ENCODE results near the gene CAP1. TPM values are rescaled to one million over a fixed set of nuclear protein-coding genes. Genes with fewer than 3 reads are reported as not detected.

Gene CAP1
- total and polyA plus RNA-seq, 2 of the 13 experiments (the other 11 are each of a cell fraction or from before 2014, with no cell fraction given) = 174 to 195 TPM

DNA sequence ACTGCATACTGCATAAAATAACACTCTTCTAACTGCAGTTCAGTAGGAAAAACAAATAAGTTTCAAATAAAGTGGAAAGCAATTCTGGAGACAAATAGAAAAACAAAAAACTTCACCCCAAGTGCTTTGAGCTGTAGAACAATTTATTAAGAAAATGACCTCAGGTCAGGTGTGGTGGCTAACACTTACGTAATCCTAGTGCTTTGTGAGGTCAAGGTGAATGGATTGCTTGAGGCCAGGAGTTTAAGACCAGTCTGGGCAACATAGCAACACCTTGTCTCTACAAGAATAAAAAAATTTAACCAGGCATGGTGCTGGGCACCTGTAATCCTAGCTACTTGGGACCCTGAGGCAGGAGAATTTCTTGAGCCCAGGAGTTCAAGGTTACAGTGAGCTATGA, 61.5 kb downstream of the CAP1 start:
- H2AFZ ChIP-seq (ENCODE audit: low read length) = no peak overlapping the region

DNA sequence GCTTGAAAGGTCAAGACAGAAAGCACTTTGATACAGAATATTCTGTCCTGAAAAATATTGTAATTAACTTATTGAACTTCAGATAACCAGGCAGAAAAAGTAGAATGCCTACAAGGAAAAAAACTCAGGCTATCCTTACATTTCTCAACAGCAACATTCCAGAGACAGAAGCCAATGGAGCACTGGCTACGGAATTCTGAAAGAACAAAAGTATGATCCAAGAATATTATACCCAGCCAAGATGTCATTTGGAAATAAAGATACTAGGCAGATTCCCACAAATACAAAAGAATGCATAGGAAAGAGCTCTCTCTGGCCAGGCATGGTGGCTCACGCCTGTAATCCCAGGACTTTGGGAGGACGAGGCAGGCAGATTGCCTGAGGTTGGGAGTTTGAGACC, 62.4 kb downstream of the CAP1 start:
- Histone ChIP-seq H3K4me3 (replicated peaks in 1 of 3; ENCODE audit: insufficient read depth in 1 of 3, low read depth in 2 of 3, low read length in 3 of 3) (no peak overlapping the region), H3K9ac (ENCODE audit: insufficient read depth, low read depth, low read length) (no peak overlapping the region), H3K4me2 (ENCODE audit: low read depth, low read length) (no peak overlapping the region), H3K9me3 (ENCODE audit: low read length) (peaks cover 12% of the 10 kb centered on the region), H3K27ac (ENCODE audit: extremely low read length, insufficient read depth, low read length) (no peak overlapping the region), H3K36me3 (replicated peaks in 1 of 2; ENCODE audit: control insufficient read depth in 1 of 2, insufficient read depth in 2 of 2, low read length in 2 of 2) (no peaks in the 10 kb centered on the region), H3K4me1 (ENCODE audit: insufficient read depth, low read length) (0 out of 2 replicates have a peak, but pooled peaks cover under 1% of the 10 kb centered on the region), H3K27me3 (ENCODE audit: control insufficient read depth in 1 of 2, insufficient read depth in 2 of 2, low read length in 2 of 2) (peaks cover 0 to 4% of the 10 kb centered on the region in 2 experiments; a peak in 1 of 5 replicates), H3K79me2 (ENCODE audit: insufficient read depth, low read length) (no peaks in the 10 kb centered on the region), H4K20me1 (ENCODE audit: insufficient read depth, low read length) (no peaks in the 10 kb centered on the region), H2AFZ (ENCODE audit: low read length) (no peak overlapping the region)
- FAIRE-seq = no peak
- TF ChIP-seq SIN3A (IDR thresholded peaks at IDR 0.05; ENCODE audit: borderline replicate concordance, low read depth, low read length) = no peak
- TF ChIP-seq ZNF781 (CRISPR knock-in tag; IDR thresholded peaks at IDR 0.05; ENCODE audit: borderline replicate concordance, not compliant biosample characterization) = no peak
- peak; percentile 94 for TF ChIP-seq ZFP1 (CRISPR knock-in tag; IDR thresholded peaks at IDR 0.05)
- DNase-seq (ENCODE audit: low spot score) = no peak
- WGBS (ENCODE audit: low lambda C conversion rate) = 4% methylated on average over 3 of the region's 3 CpGs
- intact Hi-C loops (cut with micrococcal nuclease; ENCODE audit: unreplicated experiment) (no loop called here), in situ Hi-C loops (cut with HindIII; ENCODE audit: extremely low pct_ligation_motif_present, low pct_unique_long_range_greater_than_20kb) (no loop called here)
- CTCF ChIA-PET (ENCODE audit: low intra/inter-chr PET ratio, low total read pairs) = no interaction called here
- no peak for ATAC-seq
- no TSS peak for BruUV-seq (replicated peaks)
- POLR2A ChIA-PET = no interaction called here

More for the DNA sequence above, 61.5 kb downstream of the CAP1 start:
- peaks cover 8% of the 10 kb centered on the region for H3K4me1 ChIP-seq (ENCODE audit: insufficient read depth, low read length)
- H3K27me3 ChIP-seq (ENCODE audit: control insufficient read depth in 1 of 2, insufficient read depth in 2 of 2, low read length in 2 of 2) = peaks cover 0 to 4% of the 10 kb centered on the region in 2 experiments; a peak in 1 of 5 replicates
- H3K36me3 ChIP-seq (replicated peaks in 1 of 2; ENCODE audit: control insufficient read depth in 1 of 2, insufficient read depth in 2 of 2, low read length in 2 of 2) = no peaks in the 10 kb centered on the region
- POLR2A ChIA-PET = no interaction called here
- H3K9ac ChIP-seq (ENCODE audit: insufficient read depth, low read depth, low read length) = no peak overlapping the region
- in situ Hi-C loops (cut with HindIII; ENCODE audit: extremely low pct_ligation_motif_present, low pct_unique_long_range_greater_than_20kb) = no loop called here
- H3K4me2 ChIP-seq (ENCODE audit: low read depth, low read length) = no peak overlapping the region
- H4K20me1 ChIP-seq (ENCODE audit: insufficient read depth, low read length) = no peaks in the 10 kb centered on the region
- peaks cover 12% of the 10 kb centered on the region for H3K9me3 ChIP-seq (ENCODE audit: low read length)
- ATAC-seq (no peak), FAIRE-seq (no peak), DNase-seq (ENCODE audit: low spot score) (no peak)
- no peak overlapping the region for H3K4me3 ChIP-seq (replicated peaks in 1 of 3; ENCODE audit: insufficient read depth in 1 of 3, low read depth in 2 of 3, low read length in 3 of 3)
- TF ChIP-seq ZNF878 (CRISPR knock-in tag; IDR thresholded peaks at IDR 0.05) (no peak), RARA (CRISPR knock-in tag; IDR thresholded peaks at IDR 0.05) (0 out of 2 replicates have a peak, but pooled peaks have one; percentile 25)
- no peaks in the 10 kb centered on the region for H3K79me2 ChIP-seq (ENCODE audit: insufficient read depth, low read length)
- BruUV-seq (replicated peaks) = no TSS peak
- CTCF ChIA-PET (ENCODE audit: low intra/inter-chr PET ratio, low total read pairs) = no interaction called here
- intact Hi-C loops (cut with micrococcal nuclease; ENCODE audit: unreplicated experiment) = no loop called here
- 0% methylated on average over 1 of the region's 1 CpG for WGBS (ENCODE audit: low lambda C conversion rate)
- H3K27ac ChIP-seq (ENCODE audit: extremely low read length, insufficient read depth, low read length) = no peak overlapping the region
